Endothelial cell (in vitro differentiated cells): ENCODE measurements around the gene FAM193B. TPM values are rescaled to one million over a fixed set of nuclear protein-coding genes. Genes with fewer than 3 reads are reported as not detected.

Experiments used
- DNase-seq: peaks from one replicate; pipeline ENCODE4 v3.0.0; 2021; ENCODE audit warnings: low spot score
- H3K27ac Mint-ChIP-seq: one replicate; pipeline ENCODE4 v1.8.0; 2021; ENCODE audit warnings: mixed read lengths, inconsistent platforms; ENCODE audit not compliant: unreplicated experiment
- H3K27me3 Mint-ChIP-seq: one replicate; pipeline ENCODE4 v1.8.0; 2021; ENCODE audit warnings: mild to moderate bottlenecking, moderate library complexity, mixed read lengths, inconsistent platforms; ENCODE audit not compliant: unreplicated experiment
- H3K36me3 Mint-ChIP-seq: one replicate; pipeline ENCODE4 v1.8.0; 2021; ENCODE audit warnings: mild to moderate bottlenecking, low read depth, mixed read lengths, inconsistent platforms; ENCODE audit not compliant: unreplicated experiment
- H3K4me1 Mint-ChIP-seq: one replicate; pipeline ENCODE4 v1.8.0; 2021; ENCODE audit warnings: mild to moderate bottlenecking, mixed read lengths, inconsistent platforms; ENCODE audit not compliant: unreplicated experiment
- H3K4me3 Mint-ChIP-seq: one replicate; pipeline ENCODE4 v1.8.0; 2021; ENCODE audit warnings: mild to moderate bottlenecking, mixed read lengths, inconsistent platforms; ENCODE audit not compliant: unreplicated experiment
- H3K9me3 Mint-ChIP-seq: one replicate; pipeline ENCODE4 v1.8.0; 2021; ENCODE audit warnings: mixed read lengths, inconsistent platforms; ENCODE audit not compliant: unreplicated experiment
- CTCF ChIP-seq: fragments of 200-600 bp; sonication (generic); IDR thresholded peaks from one replicate; pipeline ENCODE4 v1.5.0; 2021; ENCODE audit warnings: antibody characterized with exemption; ENCODE audit not compliant: unreplicated experiment
- total RNA-seq: library from RNA; stranded (reverse); fragmentation: NEBNext Ultra II Directional; extraction: Animal tissue kit (Norgen Biotek cat#: 25700); gene quantifications from one replicate; pipeline ENCODE4 v1.2.1, GENCODE V29; 2021; ENCODE audit not compliant: unreplicated experiment

The FAM193B gene
- total RNA-seq, 1 donor from 2014 or later, result 97.6 TPM

- peak overlapping the region; percentile 15 for H3K4me3 Mint-ChIP-seq
- no peak overlapping the region for H3K27ac Mint-ChIP-seq
- peaks cover 23% of the 10 kb centered on the region for H3K4me1 Mint-ChIP-seq
- no peaks in the 10 kb centered on the region for H3K9me3 Mint-ChIP-seq
- no peaks in the 10 kb centered on the region for H3K27me3 Mint-ChIP-seq
- no peak for TF ChIP-seq CTCF
- DNase-seq, result no peak
- H3K36me3 Mint-ChIP-seq, result peaks cover 14% of the 10 kb centered on the region
Measured at GRCh38 chr5:177542816-177543465, 11.4 kb downstream of the FAM193B start.

GRCh38 chr5:177540438-177540837, 13.9 kb downstream of the FAM193B start:
- TF ChIP-seq CTCF, result no peak
- Mint-ChIP-seq H3K27me3 (no peaks in the 10 kb centered on the region), H3K4me3 (no peak overlapping the region), H3K36me3 (peaks cover 19% of the 10 kb centered on the region), H3K4me1 (peaks cover 17% of the 10 kb centered on the region), H3K9me3 (no peaks in the 10 kb centered on the region), H3K27ac (no peak overlapping the region)
- no peak for DNase-seq

- no peak for DNase-seq
- Mint-ChIP-seq H3K27ac (no peak overlapping the region), H3K4me3 (no peak overlapping the region), H3K9me3 (no peaks in the 10 kb centered on the region), H3K36me3 (peaks cover 19% of the 10 kb centered on the region), H3K4me1 (peaks cover 14% of the 10 kb centered on the region), H3K27me3 (no peaks in the 10 kb centered on the region)
- TF ChIP-seq CTCF, result no peak
Measured at GRCh38 chr5:177539411-177539810, 15.0 kb downstream of the FAM193B start.

- Mint-ChIP-seq H3K27me3 (no peaks in the 10 kb centered on the region), H3K36me3 (peaks cover 19% of the 10 kb centered on the region), H3K4me1 (peaks cover 9% of the 10 kb centered on the region), H3K4me3 (no peak overlapping the region), H3K27ac (no peak overlapping the region), H3K9me3 (no peaks in the 10 kb centered on the region)
- no peak for DNase-seq
- TF ChIP-seq CTCF, result no peak
Measured at GRCh38 chr5:177538876-177539275, 15.5 kb downstream of the FAM193B start.
